Colonic mucosa (tissue), 4 donors: Measurements from ENCODE around the gene PODN. TPM values are rescaled to one million over a fixed set of nuclear protein-coding genes. Genes with fewer than 3 reads are reported as not detected.

Source experiments
- DNase-seq: peaks from one replicate; pipeline ENCODE4 v3.0.0-alpha.2; 2020
- H3K27ac ChIP-seq: fragments of 200-600 bp; one replicate; pipeline ENCODE4 v1.8.0; 2021
- H3K27me3 ChIP-seq: fragments of 200-600 bp; one replicate; pipeline ENCODE4 v1.8.0; 2021
- H3K36me3 ChIP-seq: fragments of 200-600 bp; one replicate; pipeline ENCODE4 v1.8.0; 2021
- H3K4me1 ChIP-seq: fragments of 200-600 bp; one replicate; pipeline ENCODE4 v1.8.0; 2021; ENCODE audit warnings: mild to moderate bottlenecking
- H3K4me3 ChIP-seq: fragments of 200-600 bp; one replicate; pipeline ENCODE4 v1.8.0; 2021
- H3K9ac ChIP-seq, 2 donors: one replicate each; pipeline ENCODE4 v1.7.0; 2013; ENCODE audit warnings: control low read depth in 2 of 2, low read depth in 2 of 2, low read length in 2 of 2
- H3K9me3 ChIP-seq: fragments of 200-600 bp; one replicate; pipeline ENCODE4 v1.8.0; 2021
- CTCF ChIP-seq: fragments of 200-600 bp; IDR thresholded peaks from one replicate; pipeline ENCODE4 v1.8.0; 2022; ENCODE audit warnings: antibody characterized with exemption, mild to moderate bottlenecking
- intact Hi-C: fragments of 100-400 bp; cut with DNase I; formaldehyde crosslinking; loops from one replicate; pipeline ENCODE4 v1.14.1; 2022
- total RNA-seq, 2 donors: library from RNA; stranded (reverse); fragmentation: NEBNext Ultra II Directional in 1 of 2; extraction: Animal tissue kit (Norgen Biotek cat#: 25700) in 1 of 2; gene quantifications; one replicate each; pipeline ENCODE4 v1.2.1, GENCODE V29; 2021
- donor health status: healthy.
- donor health status: DM: no; HTN: no; CAD: no.
- donor health status: DM: no; HTN: no; CAD: no.

The PODN gene
- total RNA-seq, 2 donors from 2014 or later: 3.2 to 9.1 TPM

- no peaks in the 10 kb centered on the region for H3K4me1 ChIP-seq
- H3K27ac ChIP-seq: no peak overlapping the region
- intact Hi-C loops: no loop called here
Measured at GRCh38 chr1:53026254-53026653, 35.8 kb upstream of the PODN start.

GRCh38 chr1:53031732-53032131, 30.3 kb upstream of the PODN start:
- DNase-seq: no peak
- no peak overlapping the region for H3K27ac ChIP-seq

More at GRCh38 chr1:53026254-53026653, 35.8 kb upstream of the PODN start:
- Histone ChIP-seq H3K36me3 (no peaks in the 10 kb centered on the region), H3K27me3 (no peaks in the 10 kb centered on the region), H3K9me3 (no peaks in the 10 kb centered on the region), H3K9ac (no peak overlapping the region), H3K4me3 (no peak overlapping the region)
- DNase-seq: no peak
- TF ChIP-seq CTCF: no peak

GRCh38 chr1:53037159-53037558, 24.9 kb upstream of the PODN start:
- Histone ChIP-seq H3K27ac (no peak overlapping the region), H3K36me3 (no peaks in the 10 kb centered on the region), H3K9me3 (no peaks in the 10 kb centered on the region), H3K27me3 (no peaks in the 10 kb centered on the region), H3K9ac (no peak overlapping the region), H3K4me3 (no peak overlapping the region), H3K4me1 (no peaks in the 10 kb centered on the region)
- no peak for TF ChIP-seq CTCF
- DNase-seq: no peak
- intact Hi-C loops: no loop called here

More at GRCh38 chr1:53031732-53032131, 30.3 kb upstream of the PODN start:
- intact Hi-C loops: no loop called here
- no peak for TF ChIP-seq CTCF
- Histone ChIP-seq H3K9me3 (no peaks in the 10 kb centered on the region), H3K27me3 (no peaks in the 10 kb centered on the region), H3K9ac (no peak overlapping the region), H3K36me3 (no peaks in the 10 kb centered on the region), H3K4me1 (no peaks in the 10 kb centered on the region), H3K4me3 (no peak overlapping the region)

- no peaks in the 10 kb centered on the region for H3K27me3 ChIP-seq
- DNase-seq: no peak
- intact Hi-C loops: no loop called here
- H3K4me1 ChIP-seq: no peaks in the 10 kb centered on the region
- H3K27ac ChIP-seq: no peak overlapping the region
- no peaks in the 10 kb centered on the region for H3K9me3 ChIP-seq
- H3K4me3 ChIP-seq: no peak overlapping the region
- no peaks in the 10 kb centered on the region for H3K36me3 ChIP-seq
- no peak for TF ChIP-seq CTCF
- no peak overlapping the region for H3K9ac ChIP-seq
Measured at GRCh38 chr1:53038566-53038965, 23.4 kb upstream of the PODN start.

- H3K36me3 ChIP-seq: no peaks in the 10 kb centered on the region
- no peak for TF ChIP-seq CTCF
- no peak overlapping the region for H3K27ac ChIP-seq
Measured at GRCh38 chr1:53043271-53043670, 18.7 kb upstream of the PODN start.

GRCh38 chr1:53044926-53045325, 17.1 kb upstream of the PODN start:
- H3K4me1 ChIP-seq: no peaks in the 10 kb centered on the region
- DNase-seq: no peak
- H3K36me3 ChIP-seq: no peaks in the 10 kb centered on the region
- no peaks in the 10 kb centered on the region for H3K27me3 ChIP-seq
- no peak overlapping the region for H3K9ac ChIP-seq
- intact Hi-C loops: no loop called here
- no peak overlapping the region for H3K27ac ChIP-seq
- TF ChIP-seq CTCF: no peak
- no peaks in the 10 kb centered on the region for H3K9me3 ChIP-seq
- H3K4me3 ChIP-seq: no peak overlapping the region

More at GRCh38 chr1:53043271-53043670, 18.7 kb upstream of the PODN start:
- H3K9me3 ChIP-seq: no peaks in the 10 kb centered on the region
- H3K4me1 ChIP-seq: no peaks in the 10 kb centered on the region
- no peak for DNase-seq
- H3K27me3 ChIP-seq: no peaks in the 10 kb centered on the region
- no peak overlapping the region for H3K9ac ChIP-seq
- intact Hi-C loops: no loop called here
- no peak overlapping the region for H3K4me3 ChIP-seq
